ENCODE data around the gene HSPA4.

GRCh38 chr5:133056891-133057290 lies 5.1 kb downstream of the HSPA4 start:
- TF ChIP-seq CTCF (IDR thresholded peaks at IDR 0.05) = no peak
- TF ChIP-seq POLR2A (IDR thresholded peaks at IDR 0.05) = no peak
- no peak for TF ChIP-seq POLR2AphosphoS5 (IDR thresholded peaks at IDR 0.05; ENCODE audit: insufficient read depth in 1 of 2, low read depth in 1 of 2)

Measured in vagina (tissue), 2 donors.